GM10266 (cell line): ENCODE results near the gene OR2T4.

Experiments used
- DNase-seq: peaks from one replicate; pipeline ENCODE4 v3.0.0; 2012; ENCODE audit errors: extremely low spot score
- CTCF ChIP-seq: IDR thresholded peaks from 2 replicates; pipeline ENCODE4 v1.5.1; 2012; ENCODE audit warnings: mild to moderate bottlenecking, low read depth; ENCODE audit not compliant: control insufficient read depth, insufficient read depth; ENCODE audit errors: missing control alignments

The OR2T4 gene

DNA sequence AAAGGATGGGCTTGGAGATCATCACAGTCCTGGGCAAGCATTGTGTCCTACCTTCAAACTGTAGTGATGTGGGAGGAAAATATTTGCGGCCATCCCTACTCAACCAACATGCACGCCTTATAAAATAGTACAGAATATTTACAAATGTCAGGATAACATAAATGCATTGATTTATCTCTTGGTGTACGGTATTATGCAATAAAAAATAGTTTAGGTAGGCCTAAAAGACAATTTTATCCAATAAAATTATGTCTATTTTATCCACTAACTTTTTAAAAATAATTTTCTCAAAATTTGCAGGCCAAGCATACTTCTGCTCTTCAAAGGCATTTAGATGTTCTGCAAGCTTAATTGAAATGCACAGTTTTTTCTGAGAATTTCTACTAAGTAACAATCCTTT lies 41.3 kb downstream of the OR2T4 start, which contains the start of gene OR2T1:
OR2T1 (plus strand) TSS at position 301 of the 400 bp plus-strand sequence. CDS start 3,100 bp downstream, outside the sequence.
- no peak for TF ChIP-seq CTCF
- DNase-seq = no peak

DNA sequence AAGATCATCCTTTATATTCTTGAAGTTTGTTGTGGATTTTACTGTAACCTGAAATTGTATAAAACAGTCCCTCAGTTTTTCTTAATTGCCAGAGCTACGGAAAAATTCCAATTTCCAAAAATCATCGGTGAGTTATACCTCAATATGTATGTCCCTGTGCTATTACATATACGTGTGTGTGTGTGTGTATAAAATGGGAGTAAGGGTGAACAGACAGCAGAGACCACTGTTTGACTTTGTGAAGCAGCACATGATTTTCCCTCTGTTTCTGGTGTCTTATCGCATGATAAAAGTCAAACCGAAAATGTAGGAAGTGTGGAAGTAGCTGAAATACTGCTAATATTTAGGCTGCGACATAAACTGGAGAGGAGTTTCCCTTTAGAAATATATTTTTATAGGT lies 42.6 kb downstream of the OR2T4 start:
- DNase-seq = peak; percentile 16
- TF ChIP-seq CTCF = no peak

GRCh38 chr1:248406721-248407692 lies 45.5 kb downstream of the OR2T4 start:
- no peak for TF ChIP-seq CTCF
- DNase-seq = no peak
